Measurements from ENCODE around the gene STARD10. TPM values are rescaled to one million over a fixed set of nuclear protein-coding genes. Genes with fewer than 3 reads are reported as not detected.
"Not testable (repeated sequence)": the region's sequence is repeated elsewhere in the genome, so short reads cannot be mapped to it uniquely, and the experiment has no call there.

The STARD10 gene
- total RNA-seq, 4 donors from 2014 or later: 39.1 to 103 (median 71.1) TPM

DNA sequence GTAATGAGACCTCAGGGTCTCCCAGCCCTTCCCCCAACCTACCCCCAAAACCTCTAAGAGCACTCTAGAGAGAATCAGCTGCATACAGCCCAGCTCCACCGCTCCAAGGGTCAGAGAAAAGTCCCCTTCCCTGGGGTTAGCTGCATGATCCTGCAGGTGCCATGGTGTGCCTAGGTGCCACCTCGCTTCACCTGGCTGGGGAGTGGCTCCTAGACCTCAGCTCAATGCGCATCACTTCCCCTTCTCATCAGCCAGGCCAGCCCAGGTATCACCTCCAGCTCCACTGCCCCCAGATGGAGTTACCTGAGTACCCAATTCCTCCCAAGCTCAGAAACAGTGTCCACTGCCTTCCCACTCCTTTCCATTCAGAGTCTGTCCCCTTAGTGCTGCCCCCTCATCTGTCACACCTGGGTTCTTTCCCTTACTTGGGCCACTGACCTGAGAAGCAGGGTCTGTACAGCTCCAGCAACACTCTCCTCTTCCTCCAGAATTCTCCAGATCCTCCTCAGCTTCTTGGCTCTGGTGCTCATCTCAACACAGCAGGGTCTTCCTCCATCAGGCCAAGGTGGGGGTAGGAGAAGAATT, 1.3 kb downstream of the STARD10 start:
- Histone ChIP-seq H3K27ac (peak overlapping the region; percentile 87 to 98 (median 96)), H3K36me3 (no peaks in the 10 kb centered on the region), H3K9me3 (no peaks in the 10 kb centered on the region), H3K4me3 (no peak overlapping the region), H3K27me3 (no peaks in the 10 kb centered on the region), H3K4me1 (peaks cover 20 to 29% of the 10 kb centered on the region in 2 donors)
- DNase-seq (no peak), ATAC-seq (no peak)
- in situ Hi-C loops (cut with MboI; ENCODE audit: low sequenced_read_pairs in 4 of 4): loop anchor here in 2 of 4 donors (5.0 kb wide), 2 partner anchors 65 to 70 kb away; no protein-coding TSS in a partner anchor
- TF ChIP-seq POLR2A (IDR thresholded peaks at IDR 0.05) (no peak), CTCF (IDR thresholded peaks at IDR 0.05 in 4 of 5, conservative IDR thresholded peaks at IDR 0.05 in 1 of 5) (no peak)
- intact Hi-C loops (cut with DNase I; ENCODE audit: low total_unique reads): loop anchor here (1.0 kb wide), 4 partner anchors 19 to 67 kb away; partner anchors contain the start of genes ARAP1 and ATG16L2

GRCh38 chr11:72791228-72791627, 2.6 kb downstream of the STARD10 start:
- H3K27ac ChIP-seq; ATAC-seq; H3K9me3 ChIP-seq; H3K4me3 ChIP-seq; H3K36me3 ChIP-seq; DNase-seq; intact Hi-C loops (cut with DNase I; ENCODE audit: low total_unique reads); H3K27me3 ChIP-seq: not testable (repeated sequence)
- in situ Hi-C loops (cut with MboI; ENCODE audit: low sequenced_read_pairs in 4 of 4): loop anchor here in 2 of 4 donors (5.0 kb wide), 2 partner anchors 64 to 69 kb away; no protein-coding TSS in a partner anchor
- H3K4me1 ChIP-seq: peaks cover 20 to 29% of the 10 kb centered on the region in 2 donors

GRCh38 chr11:72789493-72790131, 4.2 kb downstream of the STARD10 start:
- intact Hi-C loops (cut with DNase I; ENCODE audit: low total_unique reads): no loop called here
- peaks cover 20 to 28% of the 10 kb centered on the region in 2 donors for H3K4me1 ChIP-seq

DNA sequence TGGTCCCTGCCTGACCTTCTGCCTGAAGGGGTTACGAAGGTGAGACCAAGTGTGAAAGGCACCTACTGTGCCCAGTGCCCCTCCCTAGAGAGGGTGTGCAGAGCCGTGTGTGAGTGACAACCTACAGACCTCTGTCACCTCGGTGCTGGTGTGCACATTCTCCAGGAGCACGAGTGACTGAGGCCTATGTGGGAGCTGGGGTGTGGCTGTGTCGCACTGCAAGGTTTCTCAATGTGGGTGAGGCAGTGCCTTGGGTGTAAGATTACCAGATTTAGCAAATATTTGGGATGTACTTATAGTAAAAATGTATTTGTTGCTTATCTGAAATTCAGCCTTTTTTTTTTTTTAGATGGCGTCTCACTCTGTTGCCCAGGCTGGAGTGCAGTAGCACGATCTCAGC, 5.6 kb downstream of the STARD10 start:
- H3K4me1 ChIP-seq: peaks cover 13 to 20% of the 10 kb centered on the region in 2 donors
- DNase-seq (no peak), ATAC-seq (no peak)
- TF ChIP-seq POLR2A (IDR thresholded peaks at IDR 0.05) (no peak), CTCF (IDR thresholded peaks at IDR 0.05 in 4 of 5, conservative IDR thresholded peaks at IDR 0.05 in 1 of 5) (no peak)
- H3K4me3 ChIP-seq: no peak overlapping the region
- H3K9me3 ChIP-seq: no peaks in the 10 kb centered on the region
- no peaks in the 10 kb centered on the region for H3K36me3 ChIP-seq
- no peaks in the 10 kb centered on the region for H3K27me3 ChIP-seq
- intact Hi-C loops (cut with DNase I; ENCODE audit: low total_unique reads): no loop called here
- no peak overlapping the region for H3K27ac ChIP-seq
- in situ Hi-C loops (cut with MboI; ENCODE audit: low sequenced_read_pairs in 4 of 4): loop anchor here in 1 of 4 donors (10.0 kb wide), 1 partner anchor 63 kb away; no protein-coding TSS in a partner anchor

More at GRCh38 chr11:72789493-72790131, 4.2 kb downstream of the STARD10 start:
- Histone ChIP-seq H3K9me3 (no peaks in the 10 kb centered on the region), H3K27me3 (no peaks in the 10 kb centered on the region), H3K4me3 (no peak overlapping the region), H3K27ac (peak overlapping the region; percentile 23 to 80 (median 69)), H3K36me3 (no peaks in the 10 kb centered on the region)
- no peak for TF ChIP-seq CTCF (IDR thresholded peaks at IDR 0.05 in 4 of 5, conservative IDR thresholded peaks at IDR 0.05 in 1 of 5)
- no peak for TF ChIP-seq POLR2A (IDR thresholded peaks at IDR 0.05)
- ATAC-seq: peak; percentile 49 to 69
- peak; percentile 77 to 79 for DNase-seq
- in situ Hi-C loops (cut with MboI; ENCODE audit: low sequenced_read_pairs in 4 of 4): loop anchor here in 3 of 4 donors (5.0 to 10.0 kb wide), 3 partner anchors 62 to 67 kb away; no protein-coding TSS in a partner anchor

Data from gastrocnemius medialis (tissue), 4 donors.